Measurements from ENCODE around the gene MORC4.

- TF ChIP-seq CTCF (conservative IDR thresholded peaks at IDR 0.05; ENCODE audit: low read depth, low read length) (no peak), USF2 (IDR thresholded peaks at IDR 0.05; ENCODE audit: low read depth, low read length) (no peak), RAD21 (IDR thresholded peaks at IDR 0.05; ENCODE audit: low read length) (no peak), MAFK (IDR thresholded peaks at IDR 0.05; ENCODE audit: low read depth, low read length) (no peak), MXI1 (IDR thresholded peaks at IDR 0.05; ENCODE audit: borderline replicate concordance, low read depth, low read length) (no peak), POLR2A (IDR thresholded peaks at IDR 0.05; ENCODE audit: low read depth, low read length) (no peak), CHD1 (IDR thresholded peaks at IDR 0.05; ENCODE audit: low read depth, low read length) (no peak), ELK1 (IDR thresholded peaks at IDR 0.05; ENCODE audit: borderline replicate concordance, low read depth, low read length) (no peak), SMC3 (IDR thresholded peaks at IDR 0.05; ENCODE audit: low read depth, low read length) (no peak), MAZ (IDR thresholded peaks at IDR 0.05; ENCODE audit: borderline replicate concordance, low read depth, low read length) (no peak), RCOR1 (IDR thresholded peaks at IDR 0.05; ENCODE audit: insufficient replicate concordance, low read length) (no peak)
Observed at GRCh38 chrX:106997611-106998010, 2.4 kb downstream of the MORC4 start.
